IPS-NIHi11 (cell line): ENCODE measurements around the gene OOSP2.
"Not testable (repeated sequence)": the region's sequence is repeated elsewhere in the genome, so short reads cannot be mapped to it uniquely, and the experiment has no call there.

Experiments used
- DNase-seq: peaks from one replicate; pipeline ENCODE4 v3.0.0; 2012; ENCODE audit warnings: mixed read lengths, low spot score

The OOSP2 gene

DNA sequence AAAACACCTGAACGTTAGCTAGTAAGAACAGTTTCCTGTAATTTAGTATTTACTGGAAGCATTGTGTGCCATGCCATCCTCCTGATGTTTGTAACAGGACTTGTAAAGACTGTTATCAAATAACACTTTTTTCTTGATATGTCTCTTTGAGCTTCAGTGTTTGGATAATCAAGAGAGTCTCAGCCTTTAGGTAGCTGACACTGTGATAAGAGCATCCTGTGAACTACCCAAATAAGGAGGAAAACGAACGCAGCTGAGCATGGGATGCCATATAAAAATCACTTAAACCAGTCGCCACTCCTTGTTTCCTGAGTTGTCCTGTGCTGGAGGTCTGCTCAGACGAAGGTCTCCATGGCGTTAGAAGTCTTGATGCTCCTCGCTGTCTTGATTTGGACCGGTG, at the start of gene OOSP2:
OOSP2 (plus strand) TSS at position 301 of the 400 bp plus-strand sequence; CDS start at position 352, 51 bp downstream.
- DNase-seq = no peak

- DNase-seq = no peak
Measured at GRCh38 chr11:59990421-59990820, 49.8 kb upstream of the OOSP2 start.

DNA sequence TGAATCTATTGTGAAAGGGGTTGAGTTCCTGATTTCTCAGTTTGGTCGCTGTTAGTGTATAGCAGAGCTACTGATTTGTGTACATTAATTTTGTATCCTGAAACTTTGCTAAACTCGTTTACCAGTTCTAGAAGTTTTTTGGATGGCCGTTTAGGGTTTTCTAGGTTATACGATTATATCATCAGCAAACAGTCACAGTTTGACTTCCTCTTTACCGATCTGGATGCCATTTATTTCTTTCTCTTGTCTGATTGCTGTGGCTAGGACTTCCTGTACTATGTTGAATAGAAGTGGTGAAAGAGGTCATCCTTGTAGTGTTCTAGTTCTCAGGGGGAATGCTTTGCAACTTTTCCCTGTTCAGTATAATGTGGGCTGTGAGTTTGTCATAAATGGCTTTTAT, 47.8 kb upstream of the OOSP2 start:
- no peak for DNase-seq

DNA sequence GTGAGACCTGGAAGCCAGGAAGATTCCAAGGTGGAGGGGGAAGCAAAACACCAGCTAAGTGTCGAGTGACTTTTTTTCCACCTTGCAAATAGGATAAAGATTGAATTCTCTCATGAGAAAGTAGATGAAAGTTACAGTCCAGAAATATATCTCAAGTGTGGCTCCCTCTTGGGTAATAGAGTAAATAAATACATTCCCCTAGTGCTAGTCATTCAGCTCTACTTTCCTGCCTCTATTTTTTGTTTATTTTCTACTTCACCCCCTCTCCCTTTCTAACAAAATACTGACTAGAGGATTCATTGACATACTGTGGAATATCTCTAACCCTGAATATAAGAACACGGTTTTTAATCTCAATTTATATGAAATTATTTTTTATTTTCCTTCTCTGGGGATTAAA, 42.4 kb upstream of the OOSP2 start:
- no peak for DNase-seq

- no peak for DNase-seq
Measured at GRCh38 chr11:59999691-60000090, 40.5 kb upstream of the OOSP2 start.

DNA sequence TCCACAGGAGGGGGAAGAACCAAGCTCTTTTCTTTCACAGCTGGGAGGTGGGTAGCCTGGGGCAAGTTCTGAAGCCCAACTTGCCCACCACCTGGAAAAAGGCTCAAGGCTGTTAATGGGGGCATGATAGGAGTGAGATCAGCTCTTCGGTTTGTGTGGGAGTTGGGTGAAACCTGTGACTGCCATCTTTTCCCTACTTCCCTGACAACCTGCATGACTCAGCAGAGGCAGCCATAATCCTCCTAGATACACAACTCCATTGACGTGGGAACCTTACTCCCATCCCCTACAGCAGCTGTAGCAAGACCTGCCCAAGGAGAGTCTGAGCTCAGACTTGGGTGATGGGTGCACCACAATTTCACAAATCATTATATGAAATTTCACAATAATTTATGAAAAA, 36.5 kb upstream of the OOSP2 start:
- DNase-seq = no peak

DNA sequence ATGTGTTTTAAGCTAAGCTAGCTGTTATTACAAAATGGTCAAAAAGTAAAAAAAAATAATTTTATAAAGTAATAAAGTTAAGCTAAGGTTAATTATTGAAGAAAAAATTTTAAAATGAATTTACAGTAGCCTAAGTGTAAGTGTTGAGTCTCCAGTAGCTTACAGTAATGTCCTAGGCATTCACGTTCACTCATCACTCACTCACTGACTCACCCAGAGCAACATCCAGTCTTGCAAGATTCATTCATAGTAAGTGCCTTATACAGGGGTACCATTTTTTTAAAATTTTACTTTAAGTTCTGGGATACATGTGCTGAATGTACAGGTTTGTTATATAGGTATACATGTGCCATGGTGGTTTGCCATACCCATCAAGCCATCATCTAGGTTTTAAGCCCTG, 34.8 kb upstream of the OOSP2 start:
- DNase-seq = no peak

GRCh38 chr11:60016881-60017280, 23.3 kb upstream of the OOSP2 start, which contains the start of gene OOSP4B:
Gene OOSP4B (plus strand): TSS chr11:60017181.
- DNase-seq = no peak

- no peak for DNase-seq
Measured at GRCh38 chr11:60018058-60018457, 22.2 kb upstream of the OOSP2 start.

DNA sequence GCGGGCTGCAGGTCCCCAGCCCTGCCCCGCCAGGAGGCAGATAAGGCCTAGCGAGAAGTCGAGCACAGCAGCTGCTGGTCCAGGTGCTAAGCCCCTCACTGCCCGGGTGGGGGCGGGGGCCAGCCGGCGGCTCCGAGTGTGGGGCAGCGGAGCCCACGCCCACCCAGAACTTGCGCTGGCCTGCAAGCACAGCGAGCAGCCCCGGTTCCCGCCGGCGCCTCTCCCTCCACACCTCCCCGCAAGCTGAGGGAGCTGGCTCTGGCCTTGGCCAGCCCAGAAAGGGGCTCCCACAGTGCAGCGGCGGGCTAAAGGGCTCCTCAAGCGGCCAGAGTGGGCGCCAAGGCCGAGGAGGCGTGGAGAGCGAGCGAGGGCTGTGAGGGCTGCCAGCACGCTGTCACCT, 19.8 kb upstream of the OOSP2 start:
- DNase-seq = not testable (repeated sequence)

- no peak for DNase-seq
Measured at GRCh38 chr11:60029015-60029632, 11.1 kb upstream of the OOSP2 start.

GRCh38 chr11:60050422-60050821, 10.2 kb downstream of the OOSP2 start:
- DNase-seq = not testable (repeated sequence)

- not testable (repeated sequence) for DNase-seq
Measured at GRCh38 chr11:60050839-60051238, 10.6 kb downstream of the OOSP2 start.

GRCh38 chr11:60056349-60056969, 16.2 kb downstream of the OOSP2 start, which contains the start of gene MS4A3:
Gene MS4A3 (plus strand): TSS chr11:60056665. CDS start chr11:60061161, 4,496 bp downstream.
- DNase-seq = no peak

GRCh38 chr11:60059052-60059451, 18.8 kb downstream of the OOSP2 start:
- no peak for DNase-seq

DNA sequence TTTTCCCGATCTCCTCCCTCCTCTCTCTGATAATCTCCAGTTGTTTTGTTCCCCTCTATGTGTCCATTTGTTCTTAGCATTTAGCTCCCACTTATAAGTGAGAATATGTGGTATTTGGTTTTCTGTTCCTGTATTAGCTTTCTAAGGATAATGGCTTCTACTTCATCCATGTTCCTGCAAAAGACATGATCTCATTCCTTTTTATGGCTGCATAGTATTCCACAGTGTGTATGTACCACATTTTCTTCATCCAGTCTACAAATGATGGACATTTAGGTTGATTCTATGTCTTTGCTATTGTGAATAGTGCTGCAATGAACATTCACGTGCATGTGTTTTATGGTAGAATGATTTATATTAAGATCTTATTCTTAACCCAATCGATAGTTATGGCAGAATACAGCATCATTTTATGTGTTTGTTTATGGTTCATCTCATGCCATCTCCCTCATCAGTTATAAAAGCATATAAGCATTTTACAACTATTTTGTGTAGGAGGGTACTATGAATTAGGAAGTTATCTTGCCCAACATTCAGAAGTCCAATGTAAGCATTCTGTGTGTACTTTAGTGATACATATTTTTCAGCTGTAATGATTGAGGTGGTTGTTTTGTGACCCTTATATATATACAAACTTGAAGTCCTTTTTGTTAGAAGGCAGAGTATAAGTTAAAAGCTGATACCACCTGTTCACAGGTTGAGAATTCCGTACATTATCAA, 19.5 kb downstream of the OOSP2 start:
- DNase-seq = no peak

- no peak for DNase-seq
Measured at GRCh38 chr11:60064111-60064510, 23.9 kb downstream of the OOSP2 start.

- DNase-seq = no peak
Measured at GRCh38 chr11:60065801-60066200, 25.6 kb downstream of the OOSP2 start.

DNA sequence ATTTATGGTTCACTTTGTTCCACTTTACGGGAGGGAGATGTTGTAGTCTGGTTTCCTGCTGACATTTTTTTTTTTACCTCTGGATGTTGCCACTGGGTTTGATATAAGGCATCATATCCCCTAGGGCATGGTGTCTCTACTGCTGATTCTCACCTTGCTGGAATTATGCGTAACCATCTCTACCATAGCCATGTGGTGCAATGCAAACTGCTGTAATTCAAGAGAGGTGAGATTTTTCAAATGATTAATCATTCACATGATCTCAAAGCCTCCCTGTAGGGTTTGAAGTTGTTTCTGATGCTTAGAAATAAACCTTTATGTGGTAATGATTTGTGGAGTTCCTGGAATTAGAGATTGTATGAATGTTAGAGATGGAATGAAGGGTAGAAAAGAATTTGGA, 29.2 kb downstream of the OOSP2 start:
- no peak for DNase-seq

DNA sequence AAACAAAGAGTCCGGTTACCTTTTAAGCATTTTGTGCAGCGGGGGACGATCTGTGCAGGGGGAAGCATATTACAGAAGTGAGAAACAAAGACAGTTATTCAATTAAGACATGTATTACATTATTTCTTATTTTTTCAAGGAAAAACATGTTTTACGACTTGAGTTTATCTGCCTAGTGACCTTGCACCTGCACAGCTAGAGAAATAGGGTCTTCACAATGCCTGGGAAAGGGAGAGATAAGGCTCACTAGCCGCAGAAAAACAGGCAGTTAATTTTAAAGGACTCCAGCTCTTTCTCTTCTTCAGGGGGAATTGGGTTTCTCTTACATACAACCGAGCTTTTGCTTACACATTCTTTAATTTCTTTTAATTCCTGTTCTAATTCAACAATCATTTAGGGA, 31.4 kb downstream of the OOSP2 start:
- DNase-seq = not testable (repeated sequence)

DNA sequence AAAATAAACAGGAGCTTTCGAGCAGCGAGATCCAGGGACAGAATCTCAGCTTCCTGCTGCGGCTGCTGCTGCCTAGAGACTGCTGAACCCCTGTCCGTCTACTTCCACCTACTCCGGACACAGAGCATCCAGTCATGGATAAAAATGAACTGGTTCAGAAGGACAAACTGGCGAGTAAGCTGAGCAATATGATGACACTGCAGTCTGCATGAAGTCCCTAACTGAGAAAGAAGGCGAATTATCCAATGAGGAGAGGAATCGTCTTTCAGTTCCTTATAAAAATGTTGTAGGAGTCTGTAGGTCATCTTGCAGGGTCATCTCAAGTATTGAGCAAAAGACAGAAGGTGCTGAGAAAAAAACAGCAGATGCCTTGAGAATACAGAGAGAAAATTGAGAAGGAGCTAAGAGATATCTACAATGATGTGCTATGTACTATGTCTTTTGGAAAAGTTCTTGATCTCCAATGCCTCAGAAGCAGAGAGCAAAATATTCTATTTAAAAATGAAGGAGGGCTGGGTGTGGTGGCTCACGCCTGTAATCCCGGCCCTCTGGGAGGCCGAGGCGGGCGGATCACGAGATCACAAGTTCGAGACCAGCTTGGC, 37.1 kb downstream of the OOSP2 start:
- no peak for DNase-seq

- DNase-seq = no peak
Measured at GRCh38 chr11:60077981-60078380, 37.8 kb downstream of the OOSP2 start.

DNA sequence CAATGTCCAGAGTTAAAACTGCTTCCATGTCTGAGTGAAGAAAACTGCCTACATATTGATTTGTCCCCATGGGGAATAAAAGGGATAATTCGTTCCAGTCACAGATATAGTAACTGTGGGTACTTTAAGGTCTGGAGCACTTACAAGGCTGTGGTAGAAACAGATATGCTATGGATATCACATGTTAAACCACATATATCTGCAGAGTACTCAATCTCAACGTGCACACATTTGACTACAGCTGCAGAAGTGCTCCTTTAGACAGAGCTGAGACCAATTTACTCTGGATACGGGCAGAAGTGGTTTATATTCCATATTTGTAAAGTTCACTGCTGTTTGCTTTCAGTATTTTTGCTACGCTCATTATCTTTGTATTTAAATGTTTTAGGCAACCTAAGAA, 38.5 kb downstream of the OOSP2 start:
- no peak for DNase-seq
